22Rv1 (cell line): Measurements from ENCODE around the gene STOX2.

Source experiments
- ZFX ChIP-seq: fragments of 450-650 bp; IDR thresholded peaks from 2 replicates; pipeline ENCODE4 v1.6.1; 2017; ENCODE audit warnings: antibody characterized with exemption, borderline replicate concordance
- TF ChIP-seq, protein P1 (sequence below): fragments of 450-650 bp; IDR thresholded peaks from 2 replicates; pipeline ENCODE4 v1.5.1; 2017; ENCODE audit warnings: mild to moderate bottlenecking

DNA sequence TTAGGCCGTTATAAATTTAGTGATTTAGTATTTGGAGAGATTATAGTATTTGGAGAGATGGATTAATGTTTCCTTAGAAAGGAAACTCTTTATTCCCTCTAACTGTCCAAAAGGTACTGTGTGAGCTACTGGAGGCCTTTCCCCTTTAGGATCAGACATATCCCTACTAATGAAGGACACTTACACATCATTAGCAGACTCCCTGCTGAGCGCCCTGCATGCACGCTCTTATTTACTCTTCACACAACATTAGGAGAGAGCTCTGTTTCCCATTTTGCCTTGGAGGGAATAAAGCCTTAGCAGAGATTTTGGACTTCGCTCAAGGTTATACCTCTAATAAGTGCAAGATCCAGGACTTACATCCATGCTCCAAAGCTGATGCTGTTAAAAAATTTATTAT lies 17.8 kb upstream of the STOX2 start:
- TF ChIP-seq, protein P1, sequence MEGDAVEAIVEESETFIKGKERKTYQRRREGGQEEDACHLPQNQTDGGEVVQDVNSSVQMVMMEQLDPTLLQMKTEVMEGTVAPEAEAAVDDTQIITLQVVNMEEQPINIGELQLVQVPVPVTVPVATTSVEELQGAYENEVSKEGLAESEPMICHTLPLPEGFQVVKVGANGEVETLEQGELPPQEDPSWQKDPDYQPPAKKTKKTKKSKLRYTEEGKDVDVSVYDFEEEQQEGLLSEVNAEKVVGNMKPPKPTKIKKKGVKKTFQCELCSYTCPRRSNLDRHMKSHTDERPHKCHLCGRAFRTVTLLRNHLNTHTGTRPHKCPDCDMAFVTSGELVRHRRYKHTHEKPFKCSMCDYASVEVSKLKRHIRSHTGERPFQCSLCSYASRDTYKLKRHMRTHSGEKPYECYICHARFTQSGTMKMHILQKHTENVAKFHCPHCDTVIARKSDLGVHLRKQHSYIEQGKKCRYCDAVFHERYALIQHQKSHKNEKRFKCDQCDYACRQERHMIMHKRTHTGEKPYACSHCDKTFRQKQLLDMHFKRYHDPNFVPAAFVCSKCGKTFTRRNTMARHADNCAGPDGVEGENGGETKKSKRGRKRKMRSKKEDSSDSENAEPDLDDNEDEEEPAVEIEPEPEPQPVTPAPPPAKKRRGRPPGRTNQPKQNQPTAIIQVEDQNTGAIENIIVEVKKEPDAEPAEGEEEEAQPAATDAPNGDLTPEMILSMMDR: no peak
- TF ChIP-seq ZFX: no peak
